Ectodermal cell (in vitro differentiated cells): Measurements from ENCODE around the gene S100A7.
"Not testable (repeated sequence)": the region's sequence is repeated elsewhere in the genome, so short reads cannot be mapped to it uniquely, and the experiment has no call there.

Experiments
- H3K27ac ChIP-seq: 2 replicates; pipeline ENCODE4 v1.7.0; 2013; ENCODE audit warnings: mild to moderate bottlenecking, low read depth, low read length; ENCODE audit not compliant: insufficient read depth, poor library complexity, severe bottlenecking
- H3K27me3 ChIP-seq: 2 replicates; pipeline ENCODE4 v1.7.0; 2013; ENCODE audit warnings: mild to moderate bottlenecking, low read length; ENCODE audit not compliant: insufficient read depth, control insufficient read depth, poor library complexity, severe bottlenecking
- H3K36me3 ChIP-seq: one replicate; pipeline ENCODE4 v1.7.0; 2013; ENCODE audit warnings: low read length; ENCODE audit not compliant: control insufficient read depth, insufficient read depth
- H3K4me1 ChIP-seq: one replicate; pipeline ENCODE4 v1.7.0; 2013; ENCODE audit warnings: low read length; ENCODE audit not compliant: control insufficient read depth, insufficient read depth
- H3K4me3 ChIP-seq: 2 replicates; pipeline ENCODE4 v1.7.0; 2013; ENCODE audit warnings: low read depth, low read length, control low read depth; ENCODE audit not compliant: insufficient read depth
- H3K9me3 ChIP-seq: 2 replicates; pipeline ENCODE4 v1.7.0; 2013; ENCODE audit warnings: mild to moderate bottlenecking, low read length, moderate library complexity; ENCODE audit not compliant: control insufficient read depth
- WGBS, 2 experiments: methylation state at CpG; one replicate each; pipeline ENCODE4 v1.1.7; 2013; ENCODE audit warnings: missing lambda C conversion rate in 2 of 2; 5-methylcytosine and 5-hydroxymethylcytosine counted together

Gene S100A7

DNA sequence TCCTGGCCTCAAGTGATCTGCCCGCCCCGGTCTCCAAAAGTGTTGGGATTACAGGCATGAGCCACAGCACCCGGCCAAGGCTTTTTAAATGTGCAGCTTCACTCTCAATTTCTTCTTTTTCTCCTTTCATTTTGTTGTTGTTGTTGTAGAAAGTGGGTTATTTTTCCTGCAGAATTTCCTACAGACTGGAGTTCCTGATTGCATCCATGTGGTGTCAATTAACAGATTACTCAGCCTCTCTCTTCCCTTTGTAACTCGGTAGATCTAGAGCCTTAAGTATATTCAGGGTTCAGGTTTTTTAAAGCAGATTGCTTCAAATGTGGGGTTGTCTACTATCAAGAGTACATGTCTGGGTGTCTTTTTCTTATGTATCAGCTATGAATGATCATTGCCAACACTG, 11.6 kb downstream of the S100A7 start:
- not testable (repeated sequence) for H3K4me3 ChIP-seq, H3K27me3 ChIP-seq, H3K4me1 ChIP-seq, H3K9me3 ChIP-seq, H3K36me3 ChIP-seq, H3K27ac ChIP-seq
- 85 to 88% methylated on average over 3 to 4 of the region's 4 CpGs for WGBS, 2 experiments

GRCh38 chr1:153447498-153448170, 12.8 kb downstream of the S100A7 start:
- peaks cover 3% of the 10 kb centered on the region for H3K27me3 ChIP-seq
- H3K4me1 ChIP-seq, result no peaks in the 10 kb centered on the region
- no peak overlapping the region for H3K27ac ChIP-seq
- H3K36me3 ChIP-seq, result no peaks in the 10 kb centered on the region
- H3K4me3 ChIP-seq, result no peak overlapping the region
- H3K9me3 ChIP-seq, result no peaks in the 10 kb centered on the region
- WGBS, 2 experiments, result no CpG with 5 or more reads among the region's 1 CpG

DNA sequence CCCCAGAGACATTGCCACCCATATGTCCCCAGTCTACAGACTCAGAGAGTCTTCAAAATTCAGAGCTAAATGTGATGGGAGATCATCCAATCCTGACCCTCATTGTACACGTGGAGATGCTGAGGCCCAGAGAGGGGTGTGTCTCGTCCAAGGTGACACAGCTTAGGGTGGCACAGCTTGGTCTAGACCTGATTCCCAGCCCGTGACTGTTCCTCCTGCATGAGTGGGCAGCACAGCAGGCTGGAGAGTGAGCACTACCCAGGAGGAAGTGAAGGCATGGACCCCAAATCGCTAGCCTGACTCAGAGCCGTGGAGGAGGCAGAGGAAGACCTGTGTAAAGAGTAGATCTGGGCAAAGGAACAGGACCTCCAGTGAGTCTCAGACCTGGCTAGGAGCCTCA, 16.4 kb downstream of the S100A7 start:
- Histone ChIP-seq H3K4me3 (no peak overlapping the region), H3K4me1 (no peaks in the 10 kb centered on the region), H3K27me3 (no peaks in the 10 kb centered on the region), H3K36me3 (no peaks in the 10 kb centered on the region), H3K9me3 (no peaks in the 10 kb centered on the region), H3K27ac (no peak overlapping the region)
- 79 to 80% methylated on average over 5 of the region's 5 CpGs for WGBS, 2 experiments

DNA sequence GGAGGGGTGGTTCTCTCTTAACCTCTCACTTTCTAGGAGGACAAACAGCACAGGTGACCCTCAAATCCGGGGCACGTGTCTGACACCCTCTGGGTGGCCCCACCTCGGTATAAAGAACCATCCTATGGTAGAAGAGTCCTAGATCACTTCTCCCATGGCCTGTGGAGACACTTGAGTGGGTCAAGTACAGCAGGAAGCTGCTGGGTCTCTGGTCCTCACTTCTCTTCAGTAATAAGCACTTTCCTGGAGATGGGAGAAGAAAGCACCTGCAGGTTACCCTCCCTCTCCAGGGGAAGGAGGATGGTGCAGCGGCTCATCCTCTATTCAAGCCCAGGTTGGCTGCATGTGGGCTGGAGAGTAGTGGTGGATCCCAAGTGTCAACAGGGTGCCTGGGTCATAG, 17.0 kb downstream of the S100A7 start:
- 61 to 63% methylated on average over 4 of the region's 4 CpGs for WGBS, 2 experiments
- Histone ChIP-seq H3K9me3 (no peaks in the 10 kb centered on the region), H3K27ac (no peak overlapping the region), H3K27me3 (no peaks in the 10 kb centered on the region), H3K4me1 (no peaks in the 10 kb centered on the region), H3K36me3 (no peaks in the 10 kb centered on the region), H3K4me3 (no peak overlapping the region)

DNA sequence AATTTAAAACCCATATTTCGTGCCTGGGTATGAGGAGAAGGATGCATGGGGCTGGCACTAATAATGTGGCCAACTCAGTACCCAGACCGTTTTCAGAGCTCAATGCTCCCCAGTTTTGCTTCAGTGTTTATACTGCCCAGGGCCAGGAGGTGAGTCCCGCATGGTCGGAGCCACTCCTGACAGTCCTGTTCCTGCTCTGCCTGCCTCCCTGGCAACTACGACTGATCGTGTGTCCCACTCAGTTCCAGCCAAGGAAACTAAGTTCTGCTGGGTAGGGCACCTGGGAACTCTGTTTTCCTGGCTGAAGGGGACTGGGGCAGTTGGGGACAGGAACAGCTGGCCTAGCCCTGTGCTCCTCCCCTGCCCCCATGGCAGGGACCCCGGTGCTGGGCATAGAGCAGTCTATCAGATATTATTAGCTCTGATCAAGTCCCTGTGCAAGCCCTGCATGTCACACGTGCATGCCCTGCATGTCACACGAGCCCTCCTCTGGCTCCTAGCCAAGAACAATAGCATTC, 19.2 kb downstream of the S100A7 start:
- H3K27ac ChIP-seq, result no peak overlapping the region
- H3K4me1 ChIP-seq, result no peaks in the 10 kb centered on the region
- H3K36me3 ChIP-seq, result no peaks in the 10 kb centered on the region
- no peaks in the 10 kb centered on the region for H3K9me3 ChIP-seq
- H3K27me3 ChIP-seq, result no peaks in the 10 kb centered on the region
- H3K4me3 ChIP-seq, result no peak overlapping the region
- 83 to 86% methylated on average over 9 of the region's 9 CpGs for WGBS, 2 experiments

DNA sequence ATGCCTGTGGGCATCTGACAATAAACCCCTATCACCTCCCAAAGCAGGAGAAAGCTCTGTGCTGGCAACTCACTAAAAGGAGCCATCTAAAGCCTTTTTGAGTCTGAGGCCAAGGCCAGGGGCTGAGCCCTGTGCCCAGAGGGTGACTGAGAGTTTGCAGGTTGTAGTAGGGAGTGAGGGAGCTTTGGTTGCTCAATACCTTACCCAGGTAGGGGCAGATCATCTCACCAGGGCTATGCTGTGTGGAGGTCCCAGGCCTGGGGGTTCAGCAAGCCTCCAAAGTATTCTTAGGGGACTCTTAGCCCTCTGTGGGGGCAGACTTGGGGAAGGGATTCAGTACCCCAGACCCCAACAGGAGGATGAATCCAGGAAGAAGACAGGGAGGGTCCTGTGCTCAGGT, 21.2 kb downstream of the S100A7 start:
- H3K36me3 ChIP-seq, result no peaks in the 10 kb centered on the region
- no peak overlapping the region for H3K27ac ChIP-seq
- no peaks in the 10 kb centered on the region for H3K9me3 ChIP-seq
- H3K27me3 ChIP-seq, result no peaks in the 10 kb centered on the region
- no peaks in the 10 kb centered on the region for H3K4me1 ChIP-seq
- H3K4me3 ChIP-seq, result no peak overlapping the region

DNA sequence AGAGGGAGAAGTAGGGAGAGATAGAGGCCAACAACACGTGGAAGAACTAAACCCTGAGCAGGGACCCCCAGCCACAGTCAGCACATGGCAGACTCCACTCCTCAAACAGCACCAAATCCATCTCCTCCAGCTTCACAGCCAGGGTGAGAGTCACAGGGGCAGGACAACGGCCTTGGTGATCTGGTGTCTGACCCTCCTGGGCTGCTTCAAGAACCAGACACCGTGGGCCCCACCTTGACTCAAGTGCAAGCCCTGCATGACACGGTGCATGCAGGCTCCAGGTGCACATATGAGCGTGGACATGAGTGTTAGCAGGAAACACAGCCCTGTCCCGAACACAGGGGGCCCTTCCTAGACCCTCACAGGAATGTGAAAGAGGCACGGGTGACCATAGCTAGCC, 21.9 kb downstream of the S100A7 start:
- Histone ChIP-seq H3K27ac (no peak overlapping the region), H3K36me3 (no peaks in the 10 kb centered on the region), H3K4me3 (no peak overlapping the region), H3K4me1 (no peaks in the 10 kb centered on the region), H3K27me3 (no peaks in the 10 kb centered on the region), H3K9me3 (no peaks in the 10 kb centered on the region)
- 80 to 83% methylated on average over 7 of the region's 7 CpGs for WGBS, 2 experiments

DNA sequence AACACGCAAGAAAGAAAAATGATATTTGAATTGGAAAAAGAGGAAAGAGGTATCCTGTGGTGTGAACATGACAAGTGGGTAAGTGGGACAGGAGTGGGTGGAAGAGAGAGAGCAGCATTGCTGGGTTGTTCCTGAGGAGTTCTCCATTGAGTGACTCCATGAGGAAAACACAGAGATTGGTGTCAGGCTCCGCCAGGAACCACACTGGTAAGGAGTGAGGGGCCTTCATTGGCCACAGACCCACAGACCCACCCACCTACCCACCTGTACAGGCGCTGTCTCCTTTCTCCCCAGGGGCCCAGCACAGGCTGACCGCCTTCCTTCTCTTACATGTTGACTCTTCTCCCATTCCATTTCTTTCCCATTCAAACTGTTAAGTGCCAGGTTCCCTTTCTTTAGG, 23.2 kb downstream of the S100A7 start:
- H3K4me3 ChIP-seq, result no peak overlapping the region
- H3K27ac ChIP-seq, result no peak overlapping the region
- 89 to 91% methylated on average over 4 of the region's 4 CpGs for WGBS, 2 experiments
- H3K36me3 ChIP-seq, result no peaks in the 10 kb centered on the region
- H3K4me1 ChIP-seq, result no peaks in the 10 kb centered on the region
- no peaks in the 10 kb centered on the region for H3K9me3 ChIP-seq
- no peaks in the 10 kb centered on the region for H3K27me3 ChIP-seq

DNA sequence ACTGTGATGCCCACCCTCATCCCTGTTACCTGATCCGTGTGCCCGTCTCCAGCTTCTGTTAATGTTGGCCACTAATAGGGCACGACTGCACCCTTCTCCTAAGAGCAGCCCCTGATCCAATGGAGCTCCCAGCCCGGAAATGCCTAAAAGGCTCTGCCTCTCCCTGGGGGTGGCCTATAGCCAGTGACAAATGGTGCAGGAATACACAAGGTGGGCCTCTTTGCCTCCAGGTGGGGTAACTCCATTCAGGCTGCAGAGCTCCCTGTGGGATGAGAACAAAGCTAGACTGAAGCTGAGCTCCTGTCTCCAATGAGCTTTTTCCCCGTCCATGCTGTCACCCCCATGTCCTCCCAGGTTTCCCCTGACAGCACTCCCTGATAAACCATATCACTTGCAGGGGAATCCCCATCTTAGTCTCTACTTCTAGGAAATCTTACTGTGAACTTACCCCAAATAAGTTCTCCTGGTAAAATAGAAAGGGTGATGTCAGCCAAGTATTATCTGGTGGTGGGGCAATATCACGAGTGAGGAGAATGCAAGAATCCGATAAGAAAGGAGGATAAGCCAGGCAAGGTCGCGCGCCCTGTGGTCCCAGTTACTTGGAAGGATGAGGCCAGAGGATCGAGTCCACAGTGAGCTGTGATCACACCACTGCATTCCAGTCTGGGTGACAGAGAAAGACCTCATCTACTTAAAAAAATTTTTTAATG, 25.6 kb downstream of the S100A7 start:
- 87 to 90% methylated on average over 11 of the region's 11 CpGs for WGBS, 2 experiments
- no peaks in the 10 kb centered on the region for H3K36me3 ChIP-seq
- H3K27me3 ChIP-seq, result no peaks in the 10 kb centered on the region
- H3K4me1 ChIP-seq, result no peaks in the 10 kb centered on the region
- no peak overlapping the region for H3K27ac ChIP-seq
- H3K9me3 ChIP-seq, result no peaks in the 10 kb centered on the region
- no peak overlapping the region for H3K4me3 ChIP-seq

DNA sequence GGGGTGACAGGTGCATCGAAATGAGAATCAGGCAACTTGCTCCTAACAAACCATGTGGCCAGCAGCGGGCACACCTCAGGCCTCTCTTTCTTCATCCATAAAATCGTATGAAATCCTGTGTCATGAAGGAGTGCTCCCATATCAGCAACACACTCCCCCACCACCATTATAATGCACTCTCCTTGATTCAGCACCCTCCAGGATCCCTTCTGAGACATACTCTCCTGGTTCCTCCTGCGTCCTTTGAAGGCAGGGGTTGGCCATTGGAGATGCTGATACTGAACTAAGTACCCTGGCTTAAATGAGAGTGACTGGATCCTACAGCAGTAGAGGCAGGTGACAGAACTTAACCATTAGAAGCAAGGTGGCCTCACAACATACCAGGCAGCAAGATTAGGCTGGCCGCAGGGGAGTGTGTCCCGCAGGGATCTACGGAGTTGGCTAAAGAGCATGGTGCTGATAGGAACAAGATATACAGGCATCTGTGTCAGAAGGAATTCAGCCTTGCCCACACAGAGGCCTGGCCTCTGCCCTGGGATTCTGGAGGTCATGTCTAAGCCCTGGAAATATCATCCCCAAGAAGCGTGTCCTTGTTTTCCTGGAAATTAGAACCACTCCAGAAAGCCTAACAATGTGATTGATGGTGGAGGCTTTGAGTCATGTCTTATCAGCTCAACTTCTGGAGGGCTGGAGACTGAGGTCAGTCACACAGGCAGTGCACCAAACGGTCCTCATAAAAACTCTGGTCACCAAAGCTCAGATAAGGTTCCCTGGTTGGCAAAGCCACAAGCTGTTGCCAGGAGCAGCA, 27.4 kb downstream of the S100A7 start:
- no peaks in the 10 kb centered on the region for H3K27me3 ChIP-seq
- H3K27ac ChIP-seq, result no peak overlapping the region
- H3K4me3 ChIP-seq, result no peak overlapping the region
- no peaks in the 10 kb centered on the region for H3K36me3 ChIP-seq
- H3K9me3 ChIP-seq, result no peaks in the 10 kb centered on the region
- H3K4me1 ChIP-seq, result no peaks in the 10 kb centered on the region
- WGBS, 2 experiments, result 88 to 89% methylated on average over 9 of the region's 9 CpGs
